ENCODE results near the gene DND1.
A peak's percentile ranks its signal among the peaks of the same experiment; 100 is the strongest.
"Not testable (repeated sequence)": the region's sequence is repeated elsewhere in the genome, so short reads cannot be mapped to it uniquely, and the experiment has no call there.

The DND1 gene

DNA sequence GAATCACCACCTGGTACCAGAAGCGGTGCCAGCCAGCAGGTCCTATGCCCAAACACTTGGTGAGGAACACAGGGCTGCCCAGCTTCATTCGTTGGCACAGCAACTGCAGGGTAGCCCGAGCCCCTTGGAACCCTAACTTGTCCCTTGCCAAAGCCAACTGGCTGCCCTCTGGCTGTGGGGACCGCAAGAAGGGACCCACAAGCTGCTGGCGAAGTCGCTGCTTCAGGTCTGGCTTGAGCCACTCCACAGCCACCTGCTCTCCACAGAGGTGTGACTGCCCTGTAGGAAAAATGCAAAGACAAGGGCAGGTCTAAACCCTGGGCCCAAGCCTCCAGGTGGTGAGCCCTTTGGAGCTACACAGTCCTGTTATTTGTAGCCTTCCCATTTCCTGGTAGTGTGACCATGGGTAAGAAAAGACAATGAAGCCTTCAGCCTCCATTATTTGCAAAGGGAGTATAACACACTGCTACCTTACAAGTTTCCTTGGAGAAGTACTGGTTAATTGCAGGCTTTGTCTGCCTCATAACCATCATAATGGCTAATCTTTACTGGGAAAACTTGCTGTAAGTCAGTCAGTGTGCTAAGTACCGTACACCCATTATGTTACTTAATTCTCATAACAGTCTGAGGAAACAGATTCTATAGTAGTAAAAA lies 1.8 kb downstream of the DND1 start:
- no peak for DNase-seq

DNA sequence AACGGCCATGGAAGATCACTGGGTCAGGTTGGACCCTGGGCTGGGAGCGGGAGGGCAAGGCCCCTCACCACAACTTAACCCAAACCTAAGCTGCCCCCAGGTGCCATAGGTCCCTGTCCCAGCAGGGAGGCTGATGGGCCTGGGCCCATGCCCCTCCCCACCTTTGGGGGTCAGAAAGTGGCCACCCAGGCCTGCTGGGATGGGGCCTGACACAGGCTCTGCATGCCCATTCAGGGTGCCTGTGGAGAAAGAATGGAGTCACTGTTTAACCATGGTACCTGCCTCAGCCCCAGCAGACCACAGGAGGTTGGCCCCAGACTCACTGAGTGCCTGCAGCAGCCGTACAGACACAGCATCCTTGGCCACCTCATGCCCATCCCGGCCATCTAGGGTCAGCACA lies 2.3 kb downstream of the DND1 start:
- not testable (repeated sequence) for DNase-seq

DNA sequence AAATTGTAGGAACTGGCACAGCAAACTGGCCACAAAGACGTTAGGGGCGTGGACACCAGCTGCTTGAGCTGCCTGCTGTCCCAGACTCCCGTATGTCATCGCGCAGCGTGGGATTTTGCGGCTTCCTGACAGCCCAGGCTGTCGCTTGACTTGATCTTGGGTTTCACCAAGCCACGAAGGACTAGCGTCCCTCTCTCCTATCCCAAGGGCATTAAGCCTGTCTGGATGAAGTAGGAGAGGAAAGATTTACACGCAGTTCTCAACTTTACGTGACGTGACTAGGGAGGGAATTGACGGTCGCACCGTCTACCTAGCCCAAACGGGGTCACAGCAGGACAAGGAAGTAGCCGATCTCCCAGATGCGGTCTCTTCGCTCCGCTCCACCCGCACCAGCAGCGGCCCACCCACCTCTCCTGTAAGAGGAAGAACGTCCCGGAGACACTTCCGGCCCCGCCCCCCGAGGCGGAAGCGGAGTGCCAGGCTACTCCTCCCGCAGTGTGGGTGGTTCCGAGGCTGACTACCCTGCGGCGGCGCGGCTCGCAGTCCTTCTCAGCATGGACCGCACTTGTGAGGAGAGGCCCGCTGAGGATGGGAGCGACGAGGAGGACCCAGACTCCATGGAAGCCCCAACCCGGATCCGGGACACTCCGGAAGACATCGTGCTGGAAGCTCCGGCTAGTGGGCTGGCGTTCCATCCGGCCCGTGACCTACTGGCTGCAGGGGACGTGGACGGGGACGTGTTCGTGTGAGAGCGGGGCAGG lies 8.8 kb downstream of the DND1 start, which contains the start of gene WDR55:
Gene WDR55 (plus strand): TSS at position 546 of the 761 bp plus-strand sequence. CDS start 9 bp downstream, at position 555.
- DNase-seq, result peak; percentile 69

- DNase-seq, result no peak
Observed at GRCh38 chr5:140664030-140664358, 9.4 kb downstream of the DND1 start.

- not testable (repeated sequence) for DNase-seq
Observed at GRCh38 chr5:140660371-140660770, 13.0 kb downstream of the DND1 start.

GRCh38 chr5:140658870-140659269 lies 14.5 kb downstream of the DND1 start:
- DNase-seq, result no peak

GRCh38 chr5:140647042-140647419 lies 26.3 kb downstream of the DND1 start:
- no peak for DNase-seq

- no peak for DNase-seq
Observed at GRCh38 chr5:140642718-140643117, 30.7 kb downstream of the DND1 start.

- no peak for DNase-seq
Observed at GRCh38 chr5:140641716-140642115, 31.7 kb downstream of the DND1 start.

- peak; percentile 61 for DNase-seq
Observed at GRCh38 chr5:140639148-140639981, 34.0 kb downstream of the DND1 start, which contains the start of gene TMCO6. Gene TMCO6 (plus strand): TSS chr5:140639451. CDS start chr5:140639528, 77 bp downstream.

DNA sequence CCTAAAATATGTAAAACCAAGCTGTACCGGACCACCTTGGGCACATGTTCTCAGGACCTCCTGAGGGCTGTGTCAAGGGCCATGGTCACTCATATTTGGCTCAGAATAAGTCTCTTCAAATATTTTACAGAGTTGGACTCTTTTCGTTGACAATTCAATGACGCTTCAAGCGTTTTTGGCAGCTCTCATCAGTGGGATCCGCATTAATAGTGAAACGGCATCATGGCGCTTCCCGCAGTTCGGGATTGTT lies 34.6 kb downstream of the DND1 start:
- DNase-seq, result not testable (repeated sequence)

GRCh38 chr5:140637371-140638100 lies 35.8 kb downstream of the DND1 start:
- no peak for DNase-seq

DNA sequence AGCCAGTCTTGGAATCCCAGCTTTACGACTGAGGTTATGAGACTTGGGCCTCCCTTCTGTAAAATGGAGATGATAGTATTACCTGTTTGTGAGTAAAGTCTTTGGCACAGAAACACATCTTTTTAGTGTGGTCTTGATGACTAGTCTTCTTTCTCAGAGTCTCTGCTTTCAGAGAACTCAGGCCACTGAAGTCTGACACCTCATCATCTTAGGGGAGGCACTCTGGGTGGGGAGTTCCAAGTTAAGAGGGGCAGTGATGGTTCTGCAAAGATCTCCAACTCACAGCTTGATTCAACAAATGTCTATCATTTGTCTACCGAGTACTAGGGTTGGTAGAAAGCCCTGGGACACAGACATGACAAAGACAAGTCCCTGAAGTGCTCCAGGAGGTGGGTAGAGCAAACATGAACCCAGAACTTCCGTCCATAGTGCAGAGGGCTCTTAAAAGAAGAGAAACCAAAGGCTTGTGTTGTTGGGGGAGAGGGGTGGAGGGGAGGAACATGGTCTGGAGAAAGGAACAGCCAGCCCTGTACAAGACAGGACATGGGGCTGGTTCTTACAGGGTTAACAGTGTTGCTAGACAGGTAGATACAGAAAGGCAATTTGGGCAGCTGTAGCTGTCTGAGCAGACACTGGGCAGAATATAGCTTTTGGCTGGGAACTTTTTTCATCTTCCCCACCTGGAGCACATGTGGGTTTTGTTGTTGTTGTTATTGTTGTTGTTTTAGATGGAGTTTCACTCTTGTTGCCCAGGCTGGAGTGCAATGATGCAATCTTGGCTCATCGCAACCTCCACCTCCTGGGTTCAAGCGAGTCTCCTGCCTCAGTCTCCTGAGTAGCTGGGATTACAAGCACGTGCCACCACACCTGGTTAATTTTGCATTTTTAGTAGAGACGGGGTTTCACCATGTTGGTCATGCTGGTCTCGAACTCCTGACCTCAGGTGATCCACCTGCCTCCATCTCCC lies 37.8 kb downstream of the DND1 start:
- DNase-seq, result no peak

DNA sequence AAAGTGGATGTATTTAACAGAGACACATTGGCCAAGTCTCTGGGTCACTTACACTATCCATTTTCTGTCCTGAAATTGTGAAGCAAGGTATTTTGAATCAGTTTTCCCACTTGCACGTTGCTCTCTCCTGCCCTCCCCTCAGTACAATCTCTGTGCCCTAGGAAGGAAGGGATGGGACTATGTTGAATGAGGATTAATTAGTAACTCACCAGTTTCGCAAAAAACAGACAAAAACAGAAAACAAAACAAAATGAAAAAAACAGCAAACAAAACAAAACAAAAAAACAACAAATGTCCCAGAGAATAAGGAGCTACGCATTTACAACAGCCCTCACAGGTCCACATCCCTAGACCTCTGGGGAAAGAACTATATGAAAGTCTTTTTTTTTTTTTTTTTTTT lies 39.3 kb downstream of the DND1 start:
- no peak for DNase-seq

GRCh38 chr5:140633501-140633900 lies 39.9 kb downstream of the DND1 start:
- no peak for DNase-seq

- DNase-seq, result peak; percentile 1
Observed at GRCh38 chr5:140633021-140633471, 40.3 kb downstream of the DND1 start, which contains the start of gene CD14. Gene CD14 (minus strand): TSS chr5:140633175. CDS start chr5:140633071, 104 bp downstream.

DNA sequence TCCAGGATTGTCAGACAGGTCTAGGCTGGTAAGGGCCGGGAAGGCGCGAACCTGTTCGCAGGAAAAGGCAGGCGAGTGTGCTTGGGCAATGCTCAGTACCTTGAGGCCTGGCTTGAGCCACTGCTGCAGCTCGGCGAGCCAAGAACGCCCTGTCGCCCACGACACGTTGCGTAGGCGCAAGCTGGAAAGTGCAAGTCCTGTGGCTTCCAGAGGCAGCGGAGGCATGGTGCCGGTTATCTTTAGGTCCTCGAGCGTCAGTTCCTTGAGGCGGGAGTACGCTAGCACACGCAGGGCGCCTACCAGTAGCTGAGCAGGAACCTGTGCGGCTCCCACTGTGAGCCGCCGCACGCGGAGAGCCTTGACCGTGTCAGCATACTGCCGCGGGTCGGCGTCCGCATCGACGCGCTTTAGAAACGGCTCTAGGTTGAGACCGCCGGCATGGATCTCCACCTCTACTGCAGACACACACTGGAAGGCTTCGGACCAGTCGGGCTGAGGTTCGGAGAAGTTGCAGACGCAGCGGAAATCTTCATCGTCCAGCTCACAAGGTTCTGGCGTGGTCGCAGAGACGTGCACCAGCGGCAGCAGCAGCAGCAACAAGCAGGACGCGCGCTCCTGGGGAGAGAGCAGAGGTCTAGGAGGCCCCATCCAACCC lies 40.9 kb downstream of the DND1 start:
- peak; percentile 23 for DNase-seq

DNA sequence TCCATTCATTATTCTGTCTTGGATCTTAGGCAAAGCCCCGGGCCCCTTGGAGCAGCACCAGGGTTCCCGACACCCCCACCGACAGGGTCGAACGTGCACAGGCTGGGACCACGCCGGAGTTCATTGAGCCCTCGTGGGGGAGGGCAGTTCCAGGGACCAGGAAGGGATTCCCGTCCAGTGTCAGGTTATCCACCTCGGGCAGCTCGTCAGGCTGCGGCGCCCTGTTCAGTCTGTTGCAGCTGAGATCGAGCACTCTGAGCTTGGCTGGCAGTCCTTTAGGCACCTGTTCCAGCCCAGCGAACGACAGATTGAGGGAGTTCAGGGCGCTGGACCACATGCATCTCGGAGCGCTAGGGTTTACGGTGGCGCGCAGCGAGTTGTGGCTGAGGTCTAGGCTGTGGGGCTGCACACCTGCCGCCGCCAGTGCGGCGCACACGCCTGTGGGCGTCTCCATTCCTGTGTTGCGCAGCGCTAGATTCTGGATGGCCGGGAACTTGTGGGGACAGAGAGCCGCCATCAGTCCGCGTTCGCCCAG lies 41.5 kb downstream of the DND1 start:
- DNase-seq, result peak; percentile 48

DNA sequence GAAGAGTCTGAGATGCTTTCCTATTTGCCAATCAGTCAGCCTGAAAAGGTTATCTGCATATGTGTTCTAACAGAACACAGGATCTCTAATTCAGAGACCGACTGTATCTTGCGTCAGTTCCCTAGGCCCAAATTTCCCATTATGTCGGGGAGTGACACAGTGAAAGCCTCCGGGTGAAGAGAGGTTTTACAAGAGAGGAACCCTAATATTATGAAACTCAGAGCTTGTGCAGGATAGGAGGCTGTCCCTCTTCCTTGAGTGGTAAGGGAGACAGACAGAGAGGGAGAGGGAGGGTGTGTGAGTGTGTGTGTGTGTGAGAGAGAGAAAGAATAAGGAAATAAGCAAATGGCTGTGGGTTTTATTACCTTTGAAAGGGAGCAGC lies 42.3 kb downstream of the DND1 start:
- no peak for DNase-seq

DNA sequence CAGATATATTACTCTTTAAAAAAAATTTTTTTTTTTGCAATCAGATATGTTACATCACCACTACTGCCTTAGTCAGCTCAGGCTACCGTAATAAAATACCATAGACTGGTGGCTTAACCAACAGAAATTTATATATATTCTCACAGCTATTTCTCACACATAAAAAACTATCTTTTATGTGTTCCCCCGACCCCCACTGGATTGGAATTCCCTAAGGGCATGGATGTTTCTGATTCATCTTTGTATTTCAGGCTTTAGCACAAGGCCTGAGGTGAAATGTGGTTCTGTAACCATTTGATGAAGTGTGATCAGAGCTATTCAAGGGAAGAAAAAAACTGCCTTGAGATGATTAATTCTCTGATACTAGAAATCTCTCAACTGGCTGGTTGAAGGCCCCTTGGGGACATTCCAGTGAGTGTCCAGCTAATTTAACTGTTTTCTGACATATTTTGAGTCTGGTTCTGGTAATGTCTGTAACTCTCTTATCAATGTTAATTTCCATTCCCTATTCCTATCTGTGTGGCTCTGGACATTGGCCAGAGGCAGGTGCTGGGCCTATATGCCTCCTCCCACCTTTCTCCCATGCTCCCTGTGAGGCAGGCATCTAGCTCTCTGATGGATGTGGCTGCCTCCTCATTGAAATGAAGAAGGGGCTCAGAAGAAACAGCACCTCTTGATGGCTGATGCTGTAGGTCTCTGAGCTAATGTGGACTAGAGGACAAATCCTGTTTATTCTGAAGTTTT lies 42.9 kb downstream of the DND1 start:
- DNase-seq, result no peak

Measured in DMS79 (cell line).